ENCODE results near the gene EPB42.
"Not testable (repeated sequence)": the region's sequence is repeated elsewhere in the genome, so short reads cannot be mapped to it uniquely, and the experiment has no call there.

DNA sequence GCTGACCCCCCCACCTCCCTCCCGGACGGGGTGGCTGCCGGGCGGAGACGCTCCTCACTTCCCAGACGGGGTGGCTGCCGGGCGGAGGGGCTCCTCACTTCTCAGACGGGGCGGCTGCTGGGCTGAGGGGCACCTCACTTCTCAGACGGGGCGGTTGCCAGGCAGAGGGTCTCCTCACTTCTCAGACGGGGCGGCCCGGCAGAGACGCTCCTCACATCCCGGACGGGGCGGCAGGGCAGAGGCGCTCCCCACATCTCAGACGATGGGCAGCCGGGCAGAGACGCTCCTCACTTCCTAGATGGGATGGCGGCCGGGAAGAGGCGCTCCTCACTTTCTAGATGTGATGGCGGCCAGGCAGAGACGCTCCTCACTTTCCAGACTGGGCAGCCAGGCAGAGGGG lies 53.6 kb downstream of the EPB42 start:
- TF ChIP-seq POLR2AphosphoS5 (IDR thresholded peaks at IDR 0.05; ENCODE audit: borderline replicate concordance, low read depth, low read length); EZH2 (IDR thresholded peaks at IDR 0.05): not testable (repeated sequence)

Data from SK-N-MC (cell line).